ENCODE measurements around the gene ZNF687. TPM values are rescaled to one million over a fixed set of nuclear protein-coding genes. Genes with fewer than 3 reads are reported as not detected.

ZNF687 gene
- polyA plus RNA-seq, 1 donor (not counting 4 experiments of a cell fraction or from before 2014, with no cell fraction given), result 7.3 TPM

DNA sequence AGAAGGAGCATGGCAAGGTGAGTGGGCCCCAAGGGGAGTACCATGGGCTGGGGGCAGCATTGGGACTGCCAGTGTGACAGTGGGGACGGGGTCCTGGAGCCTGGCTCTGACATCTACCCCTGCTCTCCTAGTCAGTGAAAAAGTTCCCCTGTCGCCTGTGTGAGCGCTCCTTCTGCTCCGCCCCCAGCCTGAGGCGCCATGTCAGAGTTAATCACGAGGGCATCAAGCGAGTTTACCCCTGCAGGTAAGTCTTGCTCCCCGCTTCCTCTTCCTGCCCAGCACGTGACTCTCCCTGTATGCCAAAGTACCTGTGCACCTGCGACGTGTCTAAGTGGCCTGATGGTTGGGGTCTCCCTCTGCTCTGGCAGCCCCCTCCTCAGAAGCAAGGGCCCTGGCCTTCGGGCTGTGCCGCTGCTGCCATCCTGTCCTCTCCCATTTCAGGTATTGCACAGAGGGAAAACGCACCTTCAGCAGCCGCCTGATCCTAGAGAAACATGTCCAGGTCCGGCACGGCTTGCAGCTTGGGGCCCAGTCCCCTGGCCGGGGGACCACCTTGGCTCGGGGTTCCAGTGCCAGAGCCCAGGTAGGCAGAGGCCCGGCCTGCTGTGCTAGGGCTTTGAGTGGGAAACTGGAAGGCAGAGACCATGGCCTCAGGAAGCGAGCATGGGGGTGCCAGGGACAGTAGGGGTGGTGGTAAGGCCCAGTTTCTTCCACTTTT is 8.1 kb downstream of the ZNF687 start:
- no peak overlapping the region for H3K9ac ChIP-seq (ENCODE audit: control insufficient read depth, extremely low read depth, insufficient read depth, low read length)
- peaks cover 27 to 52% of the 10 kb centered on the region in 2 experiments for H3K36me3 ChIP-seq (ENCODE audit: control insufficient read depth in 2 of 2, extremely low read depth in 1 of 2, insufficient read depth in 2 of 2, low read length in 2 of 2)

GRCh38 chr1:151290709-151291303 is 8.7 kb downstream of the ZNF687 start:
- no peak overlapping the region for H2AFZ ChIP-seq (ENCODE audit: control insufficient read depth, low read length)
- H3K9me3 ChIP-seq (ENCODE audit: control insufficient read depth, low read depth, low read length), result no peaks in the 10 kb centered on the region
- no peaks in the 10 kb centered on the region for H3K27me3 ChIP-seq (ENCODE audit: control insufficient read depth, extremely low read depth, insufficient read depth, low read length)
- H3K79me2 ChIP-seq (ENCODE audit: control insufficient read depth, insufficient read depth, low read length), result peaks cover 8% of the 10 kb centered on the region
- H4K20me1 ChIP-seq (ENCODE audit: control insufficient read depth, extremely low read depth, insufficient read depth, low read length), result no peaks in the 10 kb centered on the region
- H3K9ac ChIP-seq (ENCODE audit: control insufficient read depth, extremely low read depth, insufficient read depth, low read length), result no peak overlapping the region
- H3K4me1 ChIP-seq (ENCODE audit: control insufficient read depth, extremely low read depth, insufficient read depth, low read length), result no peaks in the 10 kb centered on the region
- no peak for FAIRE-seq
- H3K9me1 ChIP-seq (ENCODE audit: control insufficient read depth, extremely low read depth, insufficient read depth, low read length), result no peaks in the 10 kb centered on the region
- no peak overlapping the region for H3K27ac ChIP-seq (ENCODE audit: control insufficient read depth, insufficient read depth, low read length)
- H3K36me3 ChIP-seq (ENCODE audit: control insufficient read depth in 2 of 2, extremely low read depth in 1 of 2, insufficient read depth in 2 of 2, low read length in 2 of 2), result peaks cover 27 to 54% of the 10 kb centered on the region in 2 experiments
- DNase-seq (ENCODE audit: low read depth, low spot score), result no peak
- dilution Hi-C loops (cut with MboI; ENCODE audit: extremely low pct_ligation_motif_present, low sequenced_read_pairs), result no loop called here
- TF ChIP-seq CTCF (optimal IDR thresholded peaks at IDR 0.05 in 1 of 3, IDR thresholded peaks at IDR 0.05 in 1 of 3, conservative IDR thresholded peaks at IDR 0.05 in 1 of 3; ENCODE audit: extremely low read depth in 1 of 3, insufficient read depth in 2 of 3, low read length in 3 of 3) (no peak), EZH2 (IDR thresholded peaks at IDR 0.05; ENCODE audit: low read length) (no peak)
- H3K4me3 ChIP-seq (ENCODE audit: control insufficient read depth in 2 of 3, extremely low read depth in 1 of 3, insufficient read depth in 2 of 3, low read depth in 1 of 3, low read length in 3 of 3), result no peak overlapping the region
- H3K4me2 ChIP-seq (ENCODE audit: control insufficient read depth, extremely low read depth, insufficient read depth, low read depth, low read length), result no peak overlapping the region

More for the DNA sequence above, 8.1 kb downstream of the ZNF687 start:
- no peak overlapping the region for H3K27ac ChIP-seq (ENCODE audit: control insufficient read depth, insufficient read depth, low read length)
- H3K27me3 ChIP-seq (ENCODE audit: control insufficient read depth, extremely low read depth, insufficient read depth, low read length), result no peaks in the 10 kb centered on the region
- H3K4me3 ChIP-seq (ENCODE audit: control insufficient read depth in 2 of 3, extremely low read depth in 1 of 3, insufficient read depth in 2 of 3, low read depth in 1 of 3, low read length in 3 of 3), result no peak overlapping the region
- dilution Hi-C loops (cut with MboI; ENCODE audit: extremely low pct_ligation_motif_present, low sequenced_read_pairs), result no loop called here
- FAIRE-seq (no peak), DNase-seq (ENCODE audit: low read depth, low spot score) (no peak)
- H2AFZ ChIP-seq (ENCODE audit: control insufficient read depth, low read length), result no peak overlapping the region
- H3K79me2 ChIP-seq (ENCODE audit: control insufficient read depth, insufficient read depth, low read length), result peaks cover 8% of the 10 kb centered on the region
- no peaks in the 10 kb centered on the region for H3K4me1 ChIP-seq (ENCODE audit: control insufficient read depth, extremely low read depth, insufficient read depth, low read length)
- H3K9me1 ChIP-seq (ENCODE audit: control insufficient read depth, extremely low read depth, insufficient read depth, low read length), result no peaks in the 10 kb centered on the region
- no peak overlapping the region for H3K4me2 ChIP-seq (ENCODE audit: control insufficient read depth, extremely low read depth, insufficient read depth, low read depth, low read length)
- no peaks in the 10 kb centered on the region for H3K9me3 ChIP-seq (ENCODE audit: control insufficient read depth, low read depth, low read length)
- TF ChIP-seq CTCF (optimal IDR thresholded peaks at IDR 0.05 in 1 of 3, IDR thresholded peaks at IDR 0.05 in 1 of 3, conservative IDR thresholded peaks at IDR 0.05 in 1 of 3; ENCODE audit: extremely low read depth in 1 of 3, insufficient read depth in 2 of 3, low read length in 3 of 3), result no peak
- no peak for TF ChIP-seq EZH2 (IDR thresholded peaks at IDR 0.05; ENCODE audit: low read length)
- H4K20me1 ChIP-seq (ENCODE audit: control insufficient read depth, extremely low read depth, insufficient read depth, low read length), result no peaks in the 10 kb centered on the region
